SIG-M5 treated with dmso at 0.1 percent for 504 hours (cell line): ENCODE measurements around the gene TGFBR3.

ENCODE experiments used
- DNase-seq: peaks from one replicate; lab custom pipeline; 2025; ENCODE audit not compliant: unreplicated experiment; lab: John Stamatoyannopoulos, UW

The TGFBR3 gene

DNA sequence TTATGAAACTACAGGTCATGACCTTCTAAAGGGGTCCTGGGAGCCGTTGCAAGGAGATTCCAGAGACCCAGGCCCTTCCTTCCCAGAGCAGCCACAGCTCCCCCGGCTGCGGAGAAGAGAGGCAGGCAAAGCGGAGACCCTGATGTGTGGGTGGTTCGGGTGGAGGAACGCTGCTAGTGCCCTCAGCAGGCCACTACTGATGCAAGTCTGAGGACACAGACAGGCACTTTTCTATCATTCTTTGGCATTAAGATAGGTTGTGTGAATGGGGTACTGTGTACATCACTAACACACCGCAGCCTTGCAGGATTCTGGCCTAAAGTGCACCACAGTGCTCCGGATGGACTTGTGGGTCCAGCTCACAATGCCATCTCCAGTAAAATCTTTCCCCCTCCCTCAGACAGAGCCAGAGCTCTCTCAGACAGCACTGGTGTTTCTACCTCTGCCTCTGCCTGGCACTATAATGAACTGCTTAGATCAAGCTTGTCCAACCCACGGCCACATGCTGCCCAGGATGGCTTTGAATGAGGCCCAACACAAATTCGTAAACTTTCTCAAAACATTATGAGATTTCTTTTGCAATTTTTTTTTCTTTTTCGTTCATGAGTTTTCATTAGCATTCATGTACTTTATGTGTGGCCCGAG lies 121.4 kb downstream of the TGFBR3 start:
- no peak for DNase-seq

DNA sequence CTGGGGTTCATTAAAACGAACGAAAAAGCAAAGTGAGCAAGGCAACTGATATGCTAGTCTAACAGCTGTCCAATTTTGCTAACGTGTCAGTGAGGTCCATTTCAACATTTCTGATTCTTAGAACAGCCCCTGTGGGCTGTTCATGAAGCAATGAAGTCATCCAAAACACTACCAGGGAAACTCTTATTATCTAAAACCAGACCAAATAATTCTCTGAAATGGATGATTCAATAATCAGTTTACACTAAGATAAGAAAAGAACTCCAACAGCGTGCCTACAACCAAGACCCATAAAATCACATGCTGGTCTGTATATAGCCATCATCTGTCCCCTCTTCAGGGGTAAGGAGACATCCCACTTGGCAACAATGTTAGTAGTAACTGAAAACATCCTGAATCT lies 122.7 kb downstream of the TGFBR3 start:
- no peak for DNase-seq

DNA sequence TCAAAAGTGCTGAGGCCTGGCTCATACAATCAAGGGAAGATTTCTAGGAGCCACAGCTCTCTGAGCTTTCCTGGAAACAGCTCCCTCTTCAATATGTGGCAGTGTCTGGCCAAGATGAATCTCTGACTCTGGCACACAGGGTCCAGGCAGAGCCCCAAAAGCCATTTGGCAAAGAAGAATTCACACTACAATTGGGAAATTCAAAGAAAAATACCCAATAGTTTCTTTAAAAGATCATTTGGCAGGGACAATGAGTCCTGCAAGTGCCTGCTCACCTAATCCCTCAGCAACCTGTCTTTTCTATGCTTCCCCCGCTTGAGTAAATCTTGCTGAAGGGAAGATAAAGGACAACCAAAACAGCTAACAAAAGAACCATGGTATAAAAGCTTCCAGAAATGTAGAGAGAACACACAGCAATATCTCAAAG lies 124.6 kb downstream of the TGFBR3 start:
- no peak for DNase-seq

DNA sequence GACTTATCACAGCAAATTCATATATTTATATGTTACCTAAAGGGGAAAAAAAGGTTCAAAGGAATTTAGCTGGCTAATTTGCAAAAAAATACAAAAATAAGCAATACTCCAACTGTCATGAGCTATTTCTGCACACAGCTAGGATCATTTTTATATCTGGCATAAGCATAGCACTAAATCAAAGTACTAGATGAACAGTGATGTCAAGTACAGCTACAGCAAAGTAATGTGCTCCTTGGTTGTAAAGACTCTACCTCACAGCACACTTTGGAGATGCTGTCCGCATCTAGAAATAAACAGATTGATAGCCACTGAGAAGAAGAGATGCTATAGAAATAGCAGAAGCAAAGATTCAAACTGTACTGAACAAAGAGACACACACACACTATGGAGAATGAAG lies 125.4 kb downstream of the TGFBR3 start:
- DNase-seq: no peak

DNA sequence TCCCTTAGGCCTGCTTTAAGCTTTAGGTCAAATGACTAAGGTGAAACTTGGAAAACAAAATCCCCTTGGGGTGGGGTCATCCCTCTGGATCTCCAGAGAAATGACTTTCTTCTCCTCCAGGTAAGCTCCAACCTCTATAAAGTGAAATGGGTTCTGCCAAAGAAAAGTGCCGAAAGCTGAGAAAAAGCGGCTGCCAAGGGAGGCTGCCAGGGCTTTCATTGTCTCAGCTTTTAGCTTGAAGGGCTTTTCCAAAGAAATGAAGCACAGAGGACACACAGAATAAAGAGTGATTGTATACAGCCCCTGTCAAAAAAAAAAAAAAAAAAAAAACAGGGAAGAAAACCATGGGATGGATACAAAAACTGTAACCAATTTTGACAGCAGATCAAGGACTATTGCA lies 126.9 kb downstream of the TGFBR3 start:
- no peak for DNase-seq

DNA sequence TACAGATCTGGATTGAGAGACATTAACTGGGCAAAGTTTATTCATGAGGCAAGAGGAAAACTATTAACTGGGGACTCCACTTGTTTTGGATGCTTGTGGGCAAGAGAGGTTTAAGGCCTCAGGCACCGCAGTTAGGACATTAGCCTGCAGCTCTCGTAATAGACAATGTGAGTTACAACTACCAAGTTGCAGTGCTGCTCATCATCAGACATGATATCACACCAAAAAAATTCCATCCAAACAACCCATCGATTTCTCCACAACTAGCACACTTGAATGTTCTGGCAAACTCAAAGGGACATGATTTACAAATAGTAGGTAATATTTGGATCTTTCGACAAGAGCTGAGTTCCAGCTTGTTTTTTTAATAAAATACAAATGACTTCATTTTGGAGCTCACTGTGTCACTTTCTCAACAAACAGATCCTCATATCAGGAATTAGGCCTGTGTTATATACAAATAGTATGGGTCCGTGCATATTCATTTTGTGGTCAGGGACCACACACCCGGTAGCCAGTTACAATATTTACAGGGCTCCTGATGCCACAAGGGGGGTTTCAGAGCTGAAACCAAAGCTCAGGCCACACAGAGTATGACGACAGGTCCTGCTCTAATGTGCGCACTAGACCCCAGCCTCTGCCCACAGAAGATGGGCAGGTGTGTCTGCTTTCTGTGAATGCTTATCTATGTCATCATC lies 128.0 kb downstream of the TGFBR3 start:
- DNase-seq: no peak

DNA sequence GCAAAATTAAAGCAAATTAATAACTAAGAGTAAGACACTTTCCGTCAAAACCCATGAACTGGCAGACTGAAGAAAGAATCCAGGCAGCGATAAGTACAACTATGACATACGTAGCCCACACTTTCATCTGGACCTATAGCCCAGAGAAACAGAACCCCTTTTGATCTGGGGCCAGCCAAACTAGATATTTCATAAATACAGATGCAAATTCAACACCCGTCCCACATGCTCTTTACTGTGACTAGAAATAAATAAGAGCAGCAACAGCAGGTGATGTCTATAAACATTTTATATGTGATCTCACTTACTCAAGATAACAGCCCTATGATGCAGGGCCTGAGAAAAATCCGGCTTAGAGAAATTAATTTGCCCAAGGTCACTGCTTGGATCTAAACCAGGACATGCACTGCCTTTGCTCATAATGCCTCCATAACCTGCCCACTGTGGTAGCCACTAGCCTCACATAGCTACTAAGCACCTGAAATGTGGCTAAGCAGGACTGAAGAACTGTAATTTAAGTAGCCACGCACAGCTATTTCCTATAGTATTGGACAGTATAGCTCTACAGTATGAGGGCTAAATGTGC lies 130.2 kb downstream of the TGFBR3 start:
- DNase-seq: no peak

DNA sequence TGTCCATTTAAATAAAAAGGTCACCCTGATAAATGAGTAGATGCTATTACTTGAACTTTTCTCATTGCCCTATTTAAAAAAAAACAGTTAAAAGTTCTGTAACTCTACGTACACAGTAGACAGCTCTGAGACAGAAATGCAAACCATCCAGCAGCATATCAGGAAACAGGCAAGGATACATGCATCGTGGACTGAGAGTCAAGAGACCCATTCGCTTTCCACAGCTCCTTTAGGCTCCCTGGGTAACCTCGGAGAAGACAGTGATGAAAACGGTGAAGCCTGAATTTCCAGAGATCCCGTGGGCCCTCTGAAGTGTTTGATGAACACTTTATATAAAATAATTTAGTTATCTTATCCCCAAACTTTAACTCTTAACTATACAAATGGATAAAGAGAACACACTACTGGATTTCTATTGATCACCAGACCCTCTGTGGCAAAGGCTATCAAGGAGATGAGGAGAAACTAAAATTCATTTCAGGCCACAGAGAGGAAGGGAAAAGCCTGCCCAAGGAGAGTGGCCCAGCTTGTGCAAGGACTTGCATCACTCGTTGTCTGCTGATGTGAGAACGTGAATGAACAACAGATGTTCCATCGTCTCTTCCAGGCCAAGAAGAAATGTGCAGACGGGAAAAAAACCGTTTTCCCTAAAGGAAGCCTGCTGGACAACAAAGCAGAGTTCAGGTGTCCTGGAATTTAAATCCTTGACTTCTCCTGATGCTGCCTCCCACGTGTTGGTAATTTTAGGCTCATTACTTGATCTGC lies 131.0 kb downstream of the TGFBR3 start:
- DNase-seq: no peak

DNA sequence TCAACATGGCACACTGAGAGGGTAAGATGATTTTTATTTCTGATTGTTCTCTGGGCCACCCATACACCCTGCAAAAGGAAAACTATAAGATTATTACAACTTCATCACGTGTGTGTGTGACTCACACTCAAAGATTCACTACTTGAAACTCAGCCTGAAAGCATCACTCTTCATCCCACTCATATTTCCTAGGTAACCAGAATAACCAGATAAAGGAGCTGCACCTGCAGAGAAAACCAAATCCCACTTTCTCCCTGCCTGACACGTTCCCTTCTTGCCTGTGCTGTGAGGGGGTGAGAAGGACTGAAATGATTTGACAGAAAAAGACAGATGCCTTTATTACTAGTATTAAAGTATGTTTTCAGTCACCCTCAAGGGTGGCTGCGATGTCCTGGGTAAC lies 131.6 kb downstream of the TGFBR3 start:
- DNase-seq: no peak

DNA sequence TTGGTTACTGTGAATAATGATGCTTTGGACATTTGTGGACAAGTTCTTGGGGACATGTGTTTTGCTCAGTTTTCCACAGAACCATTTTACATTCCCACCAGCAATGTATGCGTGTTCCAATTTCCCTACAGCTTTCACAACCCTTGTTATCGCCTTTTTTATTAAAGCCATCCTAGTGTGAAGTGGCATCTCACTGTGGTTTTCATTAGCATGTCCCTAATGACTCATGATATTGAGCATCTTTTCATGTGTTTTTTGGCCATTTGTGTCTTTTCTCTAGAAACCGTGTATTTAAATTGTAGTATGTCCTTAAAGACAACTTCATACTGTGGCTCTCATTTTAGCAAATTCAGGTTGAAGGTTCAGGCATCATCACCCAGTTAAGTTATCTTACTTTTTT lies 132.1 kb downstream of the TGFBR3 start:
- no peak for DNase-seq

DNA sequence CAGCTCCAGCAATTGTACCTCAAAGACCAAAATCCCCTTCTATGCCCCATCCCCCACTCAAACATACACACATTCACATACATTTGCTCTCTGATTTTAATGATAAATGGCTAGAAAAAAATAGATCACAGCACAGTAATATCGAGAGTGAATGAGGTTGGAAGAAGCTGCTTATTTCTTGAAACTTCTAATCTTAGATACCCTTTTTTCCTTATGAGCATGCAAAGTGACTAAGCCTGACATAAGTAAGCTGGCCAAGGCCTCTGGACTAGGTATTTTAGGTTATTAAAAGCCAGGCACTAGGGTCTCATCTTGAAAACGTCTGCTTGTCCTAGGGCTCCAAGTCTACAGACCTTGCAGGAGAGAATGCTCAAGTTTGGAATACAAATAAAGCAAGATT lies 133.6 kb downstream of the TGFBR3 start:
- DNase-seq: no peak

DNA sequence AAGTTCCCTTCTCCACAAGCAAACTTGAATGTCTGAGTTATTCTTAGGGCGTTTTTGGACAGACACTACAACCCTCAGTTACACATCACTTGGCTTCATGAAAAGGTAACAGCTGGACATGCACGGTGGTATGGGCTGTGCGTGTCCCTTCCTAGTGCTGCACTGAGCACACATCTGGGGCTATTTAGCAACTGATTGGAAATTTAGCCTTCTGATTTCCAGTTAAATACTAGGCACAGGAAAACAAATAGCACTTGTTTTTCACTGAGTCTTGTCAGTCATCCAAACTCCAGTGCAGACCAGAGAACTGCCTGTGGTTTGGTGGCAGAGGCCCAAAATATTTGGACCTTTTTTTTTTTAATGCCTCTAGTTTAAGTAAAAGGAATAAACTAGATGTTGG lies 134.7 kb downstream of the TGFBR3 start:
- DNase-seq: no peak

DNA sequence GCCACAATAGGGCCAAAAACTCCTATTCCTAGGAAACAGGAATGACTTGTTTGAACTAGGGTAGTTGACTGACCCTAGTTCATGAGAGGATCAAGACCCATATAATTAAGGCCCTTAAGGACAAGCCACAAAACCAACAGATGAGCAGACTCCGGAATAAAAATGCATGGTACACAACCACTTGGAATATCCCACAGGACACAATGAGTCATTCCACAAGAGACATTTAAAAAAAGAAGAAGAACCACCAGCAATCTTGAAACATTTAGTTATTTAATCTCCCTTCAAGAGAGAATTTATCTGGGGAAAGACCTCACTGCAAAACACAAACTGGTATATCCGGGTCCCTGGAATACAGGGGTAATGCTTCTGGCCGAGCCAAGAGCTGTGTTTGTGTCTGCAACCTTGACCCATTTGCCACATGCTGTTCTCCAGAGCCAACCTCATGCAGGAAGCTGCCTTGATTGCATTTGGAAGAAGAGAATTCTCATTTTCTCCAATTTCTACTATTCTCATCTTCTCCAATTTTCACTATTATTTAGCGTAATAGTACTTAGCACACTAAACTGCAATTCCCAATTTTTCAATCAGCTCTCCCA lies 135.5 kb downstream of the TGFBR3 start:
- DNase-seq: no peak

DNA sequence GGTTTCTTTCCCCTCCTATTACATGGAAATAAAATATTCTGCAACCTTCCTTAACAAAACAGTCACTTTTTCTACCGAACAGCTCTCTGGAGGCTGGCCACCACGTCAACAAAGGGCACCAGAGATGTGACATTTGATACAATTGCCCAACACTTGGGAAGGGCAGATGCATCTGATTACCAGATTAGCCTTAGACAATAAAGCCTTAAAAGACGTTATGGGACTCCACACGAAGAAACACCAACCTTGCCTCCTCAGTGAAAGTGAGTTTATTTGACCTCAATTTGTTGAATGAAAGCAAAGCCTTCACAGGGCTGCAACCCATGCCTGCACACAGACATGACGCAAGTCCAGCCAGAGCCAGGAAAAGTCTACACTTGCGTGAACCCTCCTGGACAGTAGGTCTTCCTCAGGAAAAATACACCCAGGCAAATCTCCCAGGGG lies 136.1 kb downstream of the TGFBR3 start:
- no peak for DNase-seq

DNA sequence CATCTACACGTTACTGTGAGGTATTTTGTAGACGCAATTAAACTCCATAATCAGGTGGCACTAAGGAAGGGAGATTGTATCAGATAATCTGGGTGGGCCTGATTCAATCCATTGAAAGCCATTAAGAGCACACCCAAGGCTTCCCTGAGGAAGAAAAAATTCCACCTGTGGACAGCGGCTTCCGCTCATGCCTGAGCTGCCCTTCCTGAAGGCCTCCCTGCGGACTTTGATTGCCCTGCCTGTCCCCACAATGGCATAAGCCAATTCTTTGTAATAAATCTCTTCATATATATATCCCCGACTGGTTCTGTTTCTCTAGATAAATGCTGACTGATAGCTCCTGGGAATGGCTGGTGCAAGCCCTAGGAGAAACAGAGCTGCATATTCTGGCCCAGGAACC lies 138.3 kb downstream of the TGFBR3 start:
- no peak for DNase-seq

DNA sequence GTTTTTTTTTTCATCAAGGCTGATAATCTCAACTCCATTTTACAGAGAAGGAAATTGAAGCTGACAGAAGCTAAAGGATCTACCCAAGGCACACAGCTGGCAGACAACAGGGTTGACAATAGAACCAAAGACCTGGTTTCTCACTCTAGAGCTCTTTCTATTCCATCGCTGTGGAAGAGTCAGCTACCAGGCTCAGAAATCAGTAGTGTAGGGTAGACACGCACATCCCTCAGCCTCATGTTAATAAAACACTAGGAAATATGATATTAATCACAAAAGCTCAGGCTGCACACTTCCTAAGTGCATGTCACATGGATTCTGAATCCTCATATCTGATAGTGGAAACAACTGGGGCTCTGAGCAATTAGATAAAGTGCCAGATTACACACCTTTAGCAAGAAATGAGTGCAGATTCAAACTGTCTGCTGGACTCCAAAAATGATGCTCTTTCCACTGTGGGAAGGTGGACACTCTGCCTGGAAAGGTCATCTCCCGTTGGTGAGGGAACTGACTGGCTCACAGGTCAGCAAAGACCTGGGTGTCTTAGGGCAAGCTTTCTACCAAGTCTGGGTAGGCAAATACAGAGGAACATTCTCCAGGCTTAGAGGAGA lies 139.1 kb downstream of the TGFBR3 start:
- no peak for DNase-seq

DNA sequence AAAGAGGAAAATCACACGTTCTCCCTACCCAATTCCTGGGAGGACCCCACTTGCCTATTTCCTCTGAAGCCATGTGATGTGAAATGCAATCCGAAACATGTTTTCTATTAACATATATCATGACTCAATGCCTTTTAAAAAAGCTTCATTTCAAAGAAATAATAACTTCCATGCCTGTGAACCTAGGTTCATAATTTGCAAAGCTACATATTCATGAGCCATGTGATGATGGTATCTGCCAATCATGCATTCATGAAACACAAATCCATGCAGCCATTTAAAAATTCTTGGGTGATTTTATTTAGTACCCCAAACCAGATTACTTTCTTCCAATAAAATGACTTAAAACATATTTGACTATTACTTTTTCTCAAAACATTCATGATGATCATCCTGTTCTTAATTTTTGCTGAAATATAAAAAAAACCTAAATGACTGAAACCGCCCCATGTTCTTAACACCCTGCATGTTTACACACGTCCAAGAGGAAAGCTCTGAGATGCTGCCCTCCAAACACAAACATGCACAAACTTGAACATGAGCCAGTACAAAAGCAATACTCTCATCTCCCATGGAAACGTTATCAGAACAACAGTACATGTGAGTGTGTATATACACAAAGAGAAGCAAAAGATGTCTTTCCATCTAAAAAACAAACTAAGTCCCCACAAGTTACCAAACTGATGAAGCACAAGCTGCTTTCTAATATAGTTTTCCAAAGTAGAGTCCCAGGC lies 140.1 kb downstream of the TGFBR3 start:
- DNase-seq: no peak

DNA sequence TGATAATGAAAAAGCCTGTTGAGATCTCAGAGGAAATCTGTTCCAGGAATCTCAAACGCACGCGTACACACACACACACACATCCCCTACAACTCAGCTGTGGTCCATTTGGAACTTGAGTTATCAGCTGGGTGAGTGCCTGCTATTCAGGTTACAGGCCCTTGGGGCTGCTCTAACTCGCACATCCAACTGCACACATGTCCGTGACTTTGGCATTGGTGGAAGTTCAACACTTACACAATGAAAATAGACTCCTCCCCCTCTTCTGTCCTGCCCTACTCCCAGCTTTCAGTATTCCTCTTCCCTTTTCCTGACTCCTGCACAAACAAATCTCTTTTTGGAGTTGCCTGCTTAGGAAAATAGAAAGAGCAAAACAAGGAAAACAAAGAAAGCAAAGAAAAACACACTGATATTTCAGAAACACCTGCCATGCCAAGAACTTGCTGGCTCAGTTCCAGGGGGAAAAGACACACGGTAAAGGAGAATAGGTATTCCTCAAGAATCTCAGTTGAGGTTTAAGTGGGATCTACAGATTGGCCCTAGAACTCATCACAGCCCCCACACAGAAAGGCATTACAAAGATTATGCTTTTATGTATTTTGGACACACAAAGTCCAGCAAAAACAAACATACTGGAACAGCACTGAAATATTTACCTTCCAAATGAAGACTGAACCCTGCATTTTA lies 140.9 kb downstream of the TGFBR3 start:
- no peak for DNase-seq

DNA sequence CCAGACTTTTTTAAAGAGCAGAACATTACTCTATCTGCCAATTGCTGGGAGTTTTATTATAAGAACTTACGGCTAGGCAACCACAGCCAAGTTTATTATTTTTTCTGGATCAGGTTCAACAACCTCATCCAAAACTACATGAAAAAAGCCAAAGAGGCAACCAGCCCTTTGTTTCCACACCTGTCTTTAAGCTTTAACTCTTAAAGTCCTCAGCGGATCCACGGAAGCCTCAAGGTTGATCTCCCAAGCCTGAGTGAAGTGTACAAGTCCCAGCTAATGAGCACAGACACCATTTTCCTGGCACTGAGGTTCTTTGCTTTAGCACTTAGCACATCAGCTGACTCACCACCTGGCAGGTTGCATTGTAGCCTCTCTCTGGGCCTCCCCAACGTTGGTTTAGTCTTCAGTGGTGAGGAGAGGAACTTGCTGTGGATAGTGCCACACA lies 143.1 kb downstream of the TGFBR3 start:
- DNase-seq: no peak

DNA sequence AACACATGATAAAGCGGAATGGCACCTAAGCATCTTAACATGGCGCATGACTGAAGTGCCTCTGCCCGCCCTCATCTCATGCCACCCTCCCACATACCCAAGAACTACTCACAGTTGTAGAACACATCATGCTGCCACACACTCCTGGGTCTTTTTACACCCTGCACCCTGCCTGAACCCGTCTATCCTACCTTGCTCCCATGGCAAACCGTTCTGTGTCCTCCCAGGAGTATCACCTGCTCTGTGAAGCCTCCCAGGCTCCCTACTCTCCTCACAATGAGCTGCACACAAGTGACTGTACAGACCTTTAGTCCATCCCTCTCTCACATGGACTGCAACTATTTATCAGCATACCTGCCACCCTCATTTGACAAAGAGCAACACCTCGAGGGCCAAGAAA lies 144.0 kb downstream of the TGFBR3 start:
- DNase-seq: no peak
